Measurements from ENCODE around the gene ERICH4. TPM values are rescaled to one million over a fixed set of nuclear protein-coding genes. Genes with fewer than 3 reads are reported as not detected.
A peak's percentile ranks its signal among the peaks of the same experiment; 100 is the strongest.
"Not testable (repeated sequence)": the region's sequence is repeated elsewhere in the genome, so short reads cannot be mapped to it uniquely, and the experiment has no call there.

Gene ERICH4
- total RNA-seq, 2 donors from 2014 or later = not detected

DNA sequence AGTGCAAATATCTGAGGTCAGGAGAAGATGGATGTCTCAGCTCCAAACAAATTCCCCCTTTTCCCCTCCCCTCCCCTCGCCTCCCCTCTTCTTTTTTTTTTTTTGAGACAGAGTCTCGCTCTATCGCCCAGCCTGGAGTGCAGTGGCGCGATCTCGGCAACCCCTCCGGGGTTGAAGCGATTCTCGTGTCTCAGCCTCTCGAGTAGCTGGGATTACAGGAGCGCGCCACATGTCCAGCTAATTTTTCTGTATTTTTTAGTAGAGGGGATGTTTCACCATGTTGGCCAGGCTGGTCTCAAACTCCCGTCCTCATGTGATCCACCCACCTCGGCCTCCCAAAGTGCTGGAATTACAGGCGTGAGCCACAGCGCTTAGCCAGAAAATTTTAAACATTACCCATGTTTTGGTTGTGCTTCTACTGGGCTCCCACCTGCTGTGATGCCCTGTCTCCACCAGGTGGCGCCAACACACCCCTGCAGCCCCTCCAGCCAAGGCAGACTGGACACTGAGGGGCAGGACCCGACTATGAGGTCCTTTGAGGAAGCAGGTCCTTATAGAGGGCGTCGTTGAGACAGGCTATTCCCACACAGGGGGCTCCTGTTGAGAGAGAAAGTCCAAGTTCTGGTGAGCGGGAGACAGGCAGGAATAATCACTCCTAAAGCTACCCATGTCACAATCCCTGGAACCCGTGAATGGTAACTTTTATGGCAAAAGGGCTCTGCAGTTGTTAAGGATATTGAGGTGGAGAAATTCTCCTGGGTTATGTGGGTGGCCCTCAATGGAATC, 6.3 kb downstream of the ERICH4 start:
- intact Hi-C loops (cut with DNase I) = loop anchor here in 1 of 2 donors (2.0 to 10.0 kb wide), 3 partner anchors 86 to 244 kb away; no protein-coding TSS in a partner anchor

DNA sequence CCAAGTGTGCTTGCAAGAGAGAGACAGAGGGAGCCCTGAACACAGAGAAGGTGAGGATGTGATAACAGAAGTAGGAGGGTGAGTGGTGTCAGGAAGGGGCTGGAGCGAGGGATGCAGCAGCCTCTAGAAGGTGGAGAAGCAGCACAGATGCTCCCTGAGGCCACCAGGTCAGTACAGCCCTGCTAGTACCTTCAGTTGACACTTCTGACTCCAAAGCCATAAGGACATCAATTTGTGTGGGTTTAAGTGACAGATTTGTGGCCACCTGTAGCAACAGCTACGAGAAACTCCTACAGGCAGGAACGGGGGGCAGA, 6.9 kb downstream of the ERICH4 start:
- DNase-seq = no peak
- no peak for ATAC-seq
- intact Hi-C loops (cut with DNase I) = loop anchor here (2.0 to 10.0 kb wide), 4 partner anchors 85 to 245 kb away; no protein-coding TSS in a partner anchor

More for the DNA sequence above, 6.3 kb downstream of the ERICH4 start:
- ATAC-seq = peak; percentile 91 to 95
- peak; percentile 82 for DNase-seq

DNA sequence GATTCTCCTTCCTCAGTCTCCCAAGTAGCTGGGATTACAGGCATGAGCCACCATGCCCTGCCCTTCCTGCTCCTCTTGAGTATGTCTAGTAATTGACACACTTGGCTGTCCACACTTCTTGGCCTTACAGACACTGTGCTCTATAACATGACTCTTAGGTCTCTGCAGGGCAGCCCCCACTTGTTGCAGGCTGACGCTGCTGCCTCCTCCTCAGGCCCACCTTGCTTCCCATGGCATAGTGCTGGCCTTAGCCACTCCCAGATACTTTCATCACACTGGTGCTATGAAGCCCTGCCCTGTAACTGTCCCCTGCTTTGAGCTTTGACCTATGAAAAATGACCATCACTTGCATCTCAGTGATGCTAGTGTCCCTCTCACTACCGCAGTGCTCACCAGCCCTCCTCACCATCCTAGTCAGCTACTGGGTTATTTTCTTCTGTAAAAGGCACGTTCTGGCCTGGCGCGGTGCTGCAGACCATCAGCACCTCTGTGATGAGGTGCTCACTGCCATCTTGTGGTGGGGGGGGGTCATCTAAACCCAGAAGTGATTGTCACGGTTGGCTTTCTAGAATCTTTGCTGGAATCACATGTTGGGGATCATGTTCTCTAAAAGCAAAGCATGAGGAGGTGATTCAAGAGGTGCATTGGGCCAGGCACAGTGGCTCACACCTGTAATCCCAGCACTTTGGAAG, 9.8 kb downstream of the ERICH4 start:
- no peak for DNase-seq
- no peak for ATAC-seq
- intact Hi-C loops (cut with DNase I) = loop anchor here in 1 of 2 donors (5.0 kb wide), 1 partner anchor 120 kb away; no protein-coding TSS in a partner anchor

DNA sequence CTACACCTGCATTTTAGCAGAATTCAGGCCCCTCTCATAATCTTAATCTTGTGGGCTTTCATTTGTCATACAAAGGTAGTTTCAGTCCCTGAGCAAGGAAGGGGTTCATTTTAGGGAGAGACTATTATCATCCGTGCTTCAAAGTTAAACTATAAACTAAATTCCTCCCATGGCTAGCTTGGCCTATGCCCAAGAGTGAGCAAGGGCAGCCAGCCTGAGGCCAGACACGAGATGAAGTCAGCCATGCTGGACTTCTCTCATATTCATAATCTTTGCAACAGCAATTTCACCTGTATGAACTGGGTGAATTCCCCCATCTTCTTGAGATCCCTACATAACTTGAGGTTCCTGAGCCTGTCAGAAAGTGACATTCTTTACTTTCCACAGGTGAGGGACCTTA, 13.0 kb downstream of the ERICH4 start:
- no peak for ATAC-seq
- DNase-seq = no peak
- intact Hi-C loops (cut with DNase I) = no loop called here

DNA sequence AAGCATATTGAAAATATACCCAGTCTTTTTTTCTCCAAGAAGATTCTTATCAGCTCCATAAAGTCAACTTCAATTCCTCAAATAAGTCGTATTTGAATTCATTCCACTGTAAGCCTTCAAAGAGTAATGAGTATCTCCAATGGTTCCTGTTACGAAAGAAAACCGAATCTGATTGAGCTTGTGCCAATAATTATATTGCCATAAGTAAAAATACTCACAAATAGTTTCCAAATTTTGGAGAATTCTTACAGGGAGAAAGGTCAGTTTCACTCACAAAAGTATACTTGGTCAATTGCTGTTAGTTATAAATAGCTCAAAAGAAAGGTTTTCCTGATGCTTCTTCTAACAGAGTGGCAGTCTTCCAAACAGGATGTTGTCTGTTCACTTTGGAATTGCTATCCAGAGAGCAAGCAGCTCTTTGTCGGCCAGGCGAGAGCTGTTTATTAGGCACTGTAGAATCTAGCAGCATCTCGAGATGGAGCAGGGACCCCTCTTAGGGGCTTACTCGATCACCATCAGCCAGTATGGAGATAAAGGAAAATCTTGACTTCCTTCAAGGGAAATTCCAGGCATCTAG, 13.5 kb downstream of the ERICH4 start:
- peak in 1 of 2 donors; percentile 54 for ATAC-seq
- intact Hi-C loops (cut with DNase I) = no loop called here

DNA sequence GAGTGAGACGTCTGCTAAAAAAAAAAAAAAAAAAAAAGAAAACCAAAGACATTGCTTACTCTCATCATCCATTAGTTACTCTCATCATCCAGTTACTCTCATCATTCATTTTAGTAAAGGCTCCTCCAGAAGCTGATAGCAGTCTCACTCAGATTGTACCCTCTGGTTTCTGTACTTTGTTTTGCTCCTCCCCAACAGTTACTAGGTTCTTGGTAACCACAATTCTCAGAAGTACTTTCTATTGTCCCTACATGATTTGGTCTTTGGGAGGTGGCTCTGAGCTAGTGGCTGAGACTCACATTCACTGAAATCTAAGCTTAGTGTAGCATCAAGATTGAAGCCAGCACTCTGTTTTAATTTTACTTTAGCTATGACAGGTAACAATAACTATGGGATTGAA, 14.3 kb downstream of the ERICH4 start:
- ATAC-seq (no peak), DNase-seq (no peak)
- intact Hi-C loops (cut with DNase I) = no loop called here

More for the DNA sequence above, 13.5 kb downstream of the ERICH4 start:
- no peak for DNase-seq

DNA sequence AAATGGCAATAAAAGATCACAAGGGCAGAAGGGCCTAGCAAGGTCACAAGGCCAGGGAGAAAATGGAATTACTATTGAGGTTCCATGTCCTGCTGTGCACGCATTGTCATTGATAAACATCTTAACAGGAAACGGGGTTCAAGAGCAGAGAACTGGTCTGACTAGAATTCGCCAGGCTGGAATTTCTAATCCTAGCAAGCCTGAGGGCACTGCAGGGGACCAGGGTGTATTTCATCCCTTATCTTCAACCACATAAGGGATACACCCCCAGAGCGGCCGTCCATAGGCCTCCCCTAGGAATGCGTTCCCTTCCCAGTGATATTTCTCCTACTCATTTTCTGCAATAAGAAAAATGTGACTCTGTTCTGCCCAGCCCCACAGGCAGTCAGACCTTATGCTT, 19.5 kb downstream of the ERICH4 start:
- no peak for DNase-seq
- intact Hi-C loops (cut with DNase I) = no loop called here
- ATAC-seq = no peak

DNA sequence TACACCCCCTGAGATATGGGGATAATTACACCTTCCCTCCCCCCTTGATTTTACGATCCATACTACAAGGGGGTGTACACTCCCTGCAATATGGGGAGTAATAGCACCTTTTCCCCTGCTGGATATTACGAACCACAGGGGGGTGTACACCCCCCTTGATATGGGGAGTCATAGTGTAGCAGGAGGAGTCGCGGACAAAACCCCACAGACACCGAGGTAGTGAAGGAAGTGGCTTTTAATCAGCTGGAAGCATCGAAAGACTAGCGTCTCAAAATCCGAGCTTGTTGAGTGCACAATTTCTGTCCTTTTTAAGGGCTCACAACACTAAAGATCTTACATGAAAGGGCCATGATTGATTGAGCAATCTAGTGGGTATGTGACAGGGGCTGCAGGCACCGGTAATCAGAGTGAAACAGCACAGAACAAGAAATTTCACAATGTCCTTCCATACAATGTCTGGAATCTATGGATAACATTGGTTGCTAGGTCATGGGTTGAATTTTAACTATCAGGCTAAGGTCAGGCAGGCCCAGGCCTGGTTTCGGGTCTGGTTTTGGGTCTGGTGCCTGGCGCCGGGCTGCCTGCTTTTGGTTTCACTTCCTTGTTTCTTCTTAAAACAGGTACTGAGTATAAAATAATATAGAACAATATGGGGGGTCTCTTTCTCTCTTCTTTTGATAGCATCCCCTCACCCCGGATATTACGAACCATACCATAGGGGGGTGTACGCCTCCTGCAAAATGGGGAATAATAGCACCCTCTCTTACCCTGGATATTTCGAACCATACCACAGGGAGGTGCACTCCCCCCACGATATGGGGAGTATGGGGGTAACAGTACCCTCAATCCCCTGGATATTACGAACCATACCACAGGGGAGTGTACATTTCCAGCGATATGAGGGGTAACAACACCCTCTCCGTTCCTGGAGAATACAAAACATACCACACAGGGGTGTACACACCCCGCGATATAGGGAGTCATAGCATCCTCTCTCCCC, 20.6 kb downstream of the ERICH4 start:
- intact Hi-C loops (cut with DNase I); DNase-seq; ATAC-seq: not testable (repeated sequence)

DNA sequence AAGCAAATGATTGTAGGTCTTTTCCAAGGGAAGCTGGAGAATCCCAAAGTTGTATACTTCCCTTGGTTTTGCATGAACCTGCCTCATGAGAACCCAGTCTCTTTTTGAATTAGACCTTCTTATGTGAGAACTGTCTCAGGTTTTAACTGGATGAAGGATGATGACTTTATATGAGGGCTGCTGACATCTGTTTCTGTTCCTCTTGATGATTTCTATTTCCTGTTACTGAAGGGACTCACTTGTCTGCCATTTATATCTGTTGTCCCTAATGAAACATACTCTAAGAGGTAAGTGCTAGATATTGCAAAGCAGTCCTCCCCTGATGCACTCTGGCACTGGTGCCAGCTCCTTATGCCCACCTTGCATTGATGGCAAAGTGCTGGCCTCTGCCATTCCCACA, 33.6 kb downstream of the ERICH4 start:
- DNase-seq = no peak
- no peak for ATAC-seq
- intact Hi-C loops (cut with DNase I) = no loop called here

DNA sequence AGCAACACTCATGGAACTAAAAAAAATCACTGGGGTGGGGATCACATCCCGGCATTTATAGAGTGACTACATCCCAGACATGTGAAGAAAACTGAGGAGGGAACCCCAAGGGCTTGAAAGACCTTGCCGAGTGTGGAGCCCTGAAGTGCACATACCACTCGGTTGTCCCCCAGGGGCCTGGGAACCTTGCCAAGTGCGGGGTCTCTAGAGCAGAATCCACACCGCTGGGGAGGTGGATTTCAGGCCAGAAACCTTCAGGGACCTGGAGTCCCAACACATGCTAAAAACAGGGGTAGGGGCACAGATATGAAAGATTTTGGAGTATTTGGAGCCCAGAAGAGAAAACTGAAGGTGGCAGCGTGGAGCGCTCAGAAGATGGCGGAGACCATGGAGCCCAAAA, 35.2 kb downstream of the ERICH4 start:
- no peak for ATAC-seq
- DNase-seq = peak; percentile 31
- intact Hi-C loops (cut with DNase I) = no loop called here

DNA sequence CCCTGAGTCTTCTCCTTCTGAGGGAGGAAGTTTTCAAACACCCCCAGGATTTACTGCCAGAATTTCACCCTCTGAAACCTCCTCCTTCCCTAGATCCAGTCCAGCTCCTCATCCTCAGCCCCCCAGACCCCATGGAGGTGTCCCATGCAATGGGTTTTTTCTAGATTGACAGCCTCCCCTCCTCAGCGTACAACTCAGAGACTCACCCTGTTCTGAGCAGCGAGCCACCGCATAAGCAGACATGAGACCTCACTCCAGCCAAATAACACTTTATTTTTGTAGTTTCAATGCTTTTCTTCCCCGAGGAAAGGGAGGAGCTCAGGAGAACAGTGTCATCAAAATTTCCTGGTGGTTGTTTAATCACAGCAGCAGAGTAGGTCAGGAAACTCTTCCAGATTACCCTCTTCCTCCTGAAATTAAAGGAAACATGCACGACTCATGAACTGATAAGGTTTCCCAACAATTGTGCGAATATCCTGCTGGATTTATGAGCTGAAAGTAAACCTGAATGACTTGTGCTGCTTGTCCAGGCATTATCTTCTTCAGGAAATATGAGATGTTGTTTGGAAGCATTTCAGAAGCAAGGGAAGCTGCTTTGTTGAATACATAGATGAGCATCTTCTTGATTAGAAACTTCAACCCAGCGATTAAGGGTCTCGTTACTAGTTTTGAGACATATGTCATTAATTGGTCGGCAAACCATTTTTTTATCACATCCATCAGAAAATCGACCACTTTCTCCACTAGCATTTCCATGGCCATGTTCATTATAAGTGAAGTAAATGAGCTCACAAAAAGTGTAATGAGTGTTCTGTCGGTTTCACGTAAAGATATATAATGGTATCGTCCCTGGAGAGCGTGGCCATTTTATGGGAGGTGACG, 36.2 kb downstream of the ERICH4 start:
- DNase-seq = no peak
- intact Hi-C loops (cut with DNase I) = no loop called here
- ATAC-seq = peak; percentile 67 to 79

DNA sequence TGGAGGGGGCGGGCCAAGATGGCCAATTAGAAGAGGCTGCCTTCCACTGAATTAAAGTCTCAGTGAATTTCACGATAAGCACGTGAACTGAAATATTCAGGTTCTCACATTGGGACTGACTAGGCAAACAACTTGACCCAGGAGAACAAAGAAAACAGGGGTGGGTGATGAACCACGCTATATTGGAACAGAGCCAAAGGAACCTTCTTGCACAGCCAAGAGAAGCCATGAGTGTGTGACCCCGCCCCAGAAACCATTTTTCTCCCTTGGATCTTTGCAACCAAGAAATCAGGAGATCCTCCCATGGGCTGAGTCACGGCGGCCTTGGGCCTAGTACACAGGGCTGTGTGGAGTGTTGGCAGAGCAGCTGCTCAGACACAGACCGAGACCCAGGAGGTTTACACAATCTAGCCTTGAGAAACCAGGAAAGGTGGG, 36.8 kb downstream of the ERICH4 start:
- ATAC-seq = peak; percentile 78 to 83
- intact Hi-C loops (cut with DNase I) = no loop called here
- peak; percentile 88 for DNase-seq

DNA sequence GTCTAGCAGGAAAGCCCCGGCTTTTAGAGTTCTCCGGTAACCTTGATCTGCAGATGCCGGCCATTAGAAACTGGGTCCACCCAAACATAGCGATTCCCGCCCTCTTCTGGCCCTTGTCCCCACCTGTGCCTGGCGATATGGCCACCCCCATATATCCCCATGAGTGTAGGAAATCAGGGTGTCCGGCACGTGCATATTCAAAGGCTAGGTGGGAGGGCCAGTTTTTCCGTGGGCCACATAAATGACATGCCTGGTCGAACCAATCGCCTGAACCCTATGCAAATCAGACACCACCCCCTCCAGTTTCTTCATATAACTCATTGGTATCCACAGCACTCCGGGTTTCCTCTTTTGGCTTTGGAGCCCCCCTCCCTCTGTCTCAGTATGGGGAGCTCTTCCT, 37.4 kb downstream of the ERICH4 start:
- DNase-seq = peak; percentile 45
- intact Hi-C loops (cut with DNase I) = no loop called here
- ATAC-seq = peak in 1 of 2 donors; percentile 26

DNA sequence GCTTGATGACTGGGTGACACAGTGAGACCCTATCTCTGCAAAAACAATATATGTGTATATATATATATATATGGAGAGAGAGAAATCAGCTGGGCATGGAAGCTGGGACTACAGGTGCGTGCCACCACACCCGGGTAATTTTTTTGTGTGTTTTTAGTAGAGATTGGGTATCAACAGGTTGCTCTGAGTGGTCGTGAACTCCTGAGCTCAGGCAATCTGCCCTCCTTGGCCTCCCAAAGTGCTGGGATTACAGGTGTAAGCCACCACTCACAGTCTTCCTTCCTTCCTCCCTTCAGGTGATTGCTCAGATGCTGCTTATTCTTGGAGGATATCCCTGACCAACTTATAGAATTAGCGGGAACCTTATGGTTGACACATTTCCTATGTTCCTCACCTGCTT, 41.9 kb downstream of the ERICH4 start:
- intact Hi-C loops (cut with DNase I) = no loop called here
- no peak for ATAC-seq
- no peak for DNase-seq

DNA sequence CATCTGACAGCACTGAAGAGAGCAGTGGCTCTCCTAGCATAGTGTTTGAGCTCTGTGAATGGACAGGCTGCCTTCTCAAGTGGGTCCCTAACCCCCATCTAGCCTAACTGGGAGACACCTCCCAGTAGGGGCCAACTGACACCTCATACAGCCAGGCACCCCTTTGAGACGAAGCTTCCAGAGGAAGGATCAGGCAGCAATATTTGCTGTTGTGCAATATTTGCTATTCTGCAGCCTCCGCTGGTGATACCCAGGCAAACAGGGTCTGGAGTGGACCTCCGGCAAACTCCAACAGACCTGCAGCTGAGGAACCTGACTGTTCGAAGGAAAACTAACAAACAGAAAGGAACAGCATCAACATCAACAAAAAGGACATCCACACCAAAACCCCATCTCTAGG, 44.0 kb downstream of the ERICH4 start:
- intact Hi-C loops (cut with DNase I); DNase-seq; ATAC-seq: not testable (repeated sequence)

DNA sequence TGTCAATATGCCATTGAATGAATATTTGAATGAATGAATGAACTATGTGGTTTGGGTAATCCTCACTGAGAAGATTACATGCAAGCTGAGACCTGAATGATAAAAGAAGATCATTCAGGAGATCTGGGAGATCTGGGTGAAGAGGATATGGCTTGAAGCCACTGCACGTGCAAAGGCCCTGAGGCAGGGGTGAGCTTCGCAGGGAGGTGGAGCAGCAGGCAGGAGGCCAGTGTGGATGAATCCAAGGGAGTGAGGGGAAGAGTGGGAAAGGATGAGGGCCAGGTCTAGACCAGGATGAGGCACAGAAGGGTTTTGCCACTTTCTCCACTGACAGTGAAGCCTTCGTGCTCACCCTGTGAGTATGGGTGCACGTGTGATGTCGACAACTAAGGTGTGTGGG, 49.9 kb downstream of the ERICH4 start:
- no peak for ATAC-seq
- intact Hi-C loops (cut with DNase I) = no loop called here

More for the DNA sequence above, 49.9 kb downstream of the ERICH4 start:
- DNase-seq = no peak

Measured in left cardiac atrium (tissue), 4 donors.